ENCODE data around the gene SYNE1. TPM values are rescaled to one million over a fixed set of nuclear protein-coding genes. Genes with fewer than 3 reads are reported as not detected.

The SYNE1 gene
- total RNA-seq, 1 experiment from 2014 or later = 3.0 TPM

GRCh38 chr6:152386131-152386530 is 251.0 kb downstream of the SYNE1 start:
- no peak overlapping the region for H2AFZ ChIP-seq (ENCODE audit: low read length)
- H2BK5ac ChIP-seq (ENCODE audit: insufficient read length, low read length) = no peak overlapping the region
- H3K27me3 ChIP-seq (ENCODE audit: insufficient read depth, low read length) = no peaks in the 10 kb centered on the region
- no peak overlapping the region for H3K4me2 ChIP-seq (ENCODE audit: insufficient read depth, insufficient read length, low read length)
- H3K23me2 ChIP-seq (ENCODE audit: insufficient read length, low read depth, low read length, poor library complexity, severe bottlenecking) = no peaks in the 10 kb centered on the region
- no peaks in the 10 kb centered on the region for H3K79me2 ChIP-seq (ENCODE audit: insufficient read depth, low read length)
- no peak overlapping the region for H4K91ac ChIP-seq (ENCODE audit: insufficient read length, low read depth, low read length)
- no CpG with 5 or more reads among the region's 2 CpGs for WGBS (ENCODE audit: extremely low coverage, insufficient read length, low lambda C conversion rate)
- Mint-ChIP-seq H3K27me3 (ENCODE audit: low read depth) (no peaks in the 10 kb centered on the region), H3K9me3 (no peaks in the 10 kb centered on the region), H3K36me3 (ENCODE audit: insufficient read depth in 1 of 3, low read depth in 3 of 3) (no peaks in the 10 kb centered on the region), H3K4me1 (peaks cover 0 to 2% of the 10 kb centered on the region in 2 experiments; a peak in 2 of 4 replicates), H3K27ac (no peak overlapping the region), H3K4me3 (no peak overlapping the region)
- H3K79me1 ChIP-seq (ENCODE audit: insufficient read depth, low read depth, low read length, poor library complexity, severe bottlenecking) = no peaks in the 10 kb centered on the region
- no peak overlapping the region for H3K27ac ChIP-seq (ENCODE audit: insufficient read length, low read depth, low read length)
- H3K4ac ChIP-seq (ENCODE audit: low read depth, low read length) = no peak overlapping the region
- no peaks in the 10 kb centered on the region for H3K9me3 ChIP-seq (ENCODE audit: control insufficient read depth, low read depth, low read length)
- H3K14ac ChIP-seq (ENCODE audit: insufficient read depth, low read length) = no peak overlapping the region
- no peak overlapping the region for H2BK120ac ChIP-seq (ENCODE audit: low read depth, low read length, poor library complexity, severe bottlenecking)
- DNase-seq = no peak
- no peak overlapping the region for H2BK15ac ChIP-seq (ENCODE audit: low read depth, low read length)
- no peak overlapping the region for H2BK20ac ChIP-seq (ENCODE audit: low read depth, low read length, poor library complexity, severe bottlenecking)
- H3K9ac ChIP-seq (ENCODE audit: extremely low read depth, insufficient read length, low read length) = no peak overlapping the region
- H4K20me1 ChIP-seq (ENCODE audit: control insufficient read depth, insufficient read depth, insufficient read length) = no peaks in the 10 kb centered on the region
- no peak overlapping the region for H3K23ac ChIP-seq (ENCODE audit: insufficient read length, low read depth, low read length)
- no peak overlapping the region for H4K5ac ChIP-seq (ENCODE audit: insufficient read length, low read depth, low read length)
- H2BK12ac ChIP-seq (ENCODE audit: insufficient read length, low read depth, low read length) = no peak overlapping the region
- no peak for TF ChIP-seq CTCF (conservative IDR thresholded peaks at IDR 0.05)
- no peak overlapping the region for H2AK5ac ChIP-seq (ENCODE audit: insufficient read length, low read length)
- no peak overlapping the region for H3K18ac ChIP-seq (ENCODE audit: insufficient read length, low read depth, low read length)
- no peak overlapping the region for H4K8ac ChIP-seq (replicated peaks; ENCODE audit: insufficient read length, low read depth, low read length)
- no peaks in the 10 kb centered on the region; the same call in 1 of the 2 replicates for H3K4me1 ChIP-seq (ENCODE audit: insufficient read depth, low read length)
- no peak overlapping the region for H3T11ph ChIP-seq (ENCODE audit: low read length)
- no peak overlapping the region for H3K56ac ChIP-seq (ENCODE audit: insufficient read length, low read depth, low read length)
